GM19238 (cell line): ENCODE results near the gene PNMT.
"Not testable (repeated sequence)": the region's sequence is repeated elsewhere in the genome, so short reads cannot be mapped to it uniquely, and the experiment has no call there.

Source experiments
- DNase-seq: peaks from one replicate; pipeline ENCODE4 v3.0.0; 2011; ENCODE audit warnings: low spot score; ENCODE audit not compliant: insufficient read length

The PNMT gene

DNA sequence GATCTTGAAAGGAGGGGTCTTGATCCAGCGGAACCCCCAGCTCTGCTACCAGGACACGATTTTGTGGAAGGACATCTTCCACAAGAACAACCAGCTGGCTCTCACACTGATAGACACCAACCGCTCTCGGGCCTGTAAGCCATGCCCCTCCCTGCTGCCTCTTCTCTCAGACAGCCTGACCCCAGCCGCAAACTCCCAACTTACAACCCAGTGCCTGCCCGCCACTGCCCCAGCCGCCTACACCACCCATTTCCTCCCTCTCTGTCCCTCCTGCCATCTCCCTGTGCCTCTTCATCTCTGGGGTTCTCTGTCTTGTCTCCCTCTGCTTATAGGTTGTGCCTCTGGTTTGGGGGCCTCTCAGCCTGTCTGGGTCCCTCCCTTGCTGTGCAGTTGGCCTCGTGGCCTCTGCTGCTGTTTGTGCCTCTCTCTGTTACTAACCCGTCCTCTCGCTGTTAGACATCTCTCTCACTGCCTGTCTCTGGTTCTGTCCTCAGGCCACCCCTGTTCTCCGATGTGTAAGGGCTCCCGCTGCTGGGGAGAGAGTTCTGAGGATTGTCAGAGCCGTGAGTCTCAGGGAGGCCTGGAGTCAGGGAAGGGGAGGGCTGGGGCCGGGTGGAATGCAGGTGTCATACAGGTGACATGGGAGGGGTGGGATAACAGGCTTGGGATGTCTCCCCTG, 41.2 kb downstream of the PNMT start:
- DNase-seq = no peak

DNA sequence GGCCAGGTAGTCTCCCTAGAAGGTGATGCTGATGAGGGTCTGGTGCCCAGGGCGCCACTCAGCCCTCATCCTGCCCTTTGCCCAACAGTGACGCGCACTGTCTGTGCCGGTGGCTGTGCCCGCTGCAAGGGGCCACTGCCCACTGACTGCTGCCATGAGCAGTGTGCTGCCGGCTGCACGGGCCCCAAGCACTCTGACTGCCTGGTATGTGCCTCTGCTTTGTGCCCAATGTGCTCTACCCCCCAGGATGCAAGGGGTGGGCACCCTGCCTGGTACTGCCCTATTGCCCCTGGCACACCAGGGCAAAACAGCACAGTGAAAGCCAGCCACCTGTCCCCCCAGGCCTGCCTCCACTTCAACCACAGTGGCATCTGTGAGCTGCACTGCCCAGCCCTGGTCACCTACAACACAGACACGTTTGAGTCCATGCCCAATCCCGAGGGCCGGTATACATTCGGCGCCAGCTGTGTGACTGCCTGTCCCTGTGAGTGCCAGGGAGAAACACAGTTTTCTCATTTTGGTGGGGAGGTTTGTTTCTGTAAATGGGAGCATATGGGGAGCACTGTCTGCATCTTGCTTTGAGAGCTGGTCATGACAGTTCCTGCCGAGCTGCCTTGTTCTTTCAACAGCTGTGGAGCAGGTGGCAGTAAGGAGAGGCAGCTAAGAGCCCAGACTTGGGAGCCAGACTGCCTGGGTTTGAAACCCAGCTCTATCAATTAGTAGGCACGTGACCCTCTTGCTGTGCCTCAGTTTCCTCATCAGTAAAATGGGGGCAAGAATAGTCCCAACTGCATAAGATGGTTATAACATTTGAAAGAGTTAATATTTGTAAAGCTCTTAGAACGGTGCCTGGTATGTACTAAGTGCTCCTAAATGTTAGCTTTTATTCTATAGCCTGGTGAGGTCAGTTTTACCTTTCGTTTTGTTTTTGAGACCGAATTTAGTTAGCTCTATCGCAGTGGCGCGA, 42.0 kb downstream of the PNMT start:
- DNase-seq = no peak

DNA sequence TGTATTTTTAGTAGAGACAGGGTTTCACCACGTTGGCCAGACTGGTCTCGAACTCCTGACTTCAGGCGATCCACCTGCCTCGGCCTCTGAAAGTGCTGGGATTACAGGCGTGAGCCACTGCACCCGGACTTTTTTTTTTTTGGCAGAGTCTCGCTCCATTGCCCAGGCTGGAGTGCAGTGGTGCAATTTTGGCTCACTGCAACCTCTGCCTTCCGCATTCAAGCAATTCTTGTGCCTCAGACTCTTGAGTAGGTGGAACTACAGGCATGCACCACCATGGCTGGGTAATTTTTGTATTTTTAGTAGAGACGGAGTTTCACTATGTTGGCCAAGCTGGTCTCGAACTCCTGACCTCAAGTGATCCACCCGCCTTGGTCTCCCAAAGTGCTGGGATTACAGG, 42.8 kb downstream of the PNMT start:
- not testable (repeated sequence) for DNase-seq

DNA sequence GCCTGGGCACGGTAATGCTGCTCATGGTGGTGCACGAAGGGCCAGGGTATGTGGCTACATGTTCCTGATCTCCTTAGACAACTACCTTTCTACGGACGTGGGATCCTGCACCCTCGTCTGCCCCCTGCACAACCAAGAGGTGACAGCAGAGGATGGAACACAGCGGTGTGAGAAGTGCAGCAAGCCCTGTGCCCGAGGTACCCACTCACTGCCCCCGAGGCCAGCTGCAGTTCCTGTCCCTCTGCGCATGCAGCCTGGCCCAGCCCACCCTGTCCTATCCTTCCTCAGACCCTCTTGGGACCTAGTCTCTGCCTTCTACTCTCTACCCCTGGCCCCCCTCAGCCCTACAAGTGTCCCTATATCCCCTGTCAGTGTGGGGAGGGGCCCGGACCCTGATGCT, 43.6 kb downstream of the PNMT start:
- DNase-seq = no peak

DNA sequence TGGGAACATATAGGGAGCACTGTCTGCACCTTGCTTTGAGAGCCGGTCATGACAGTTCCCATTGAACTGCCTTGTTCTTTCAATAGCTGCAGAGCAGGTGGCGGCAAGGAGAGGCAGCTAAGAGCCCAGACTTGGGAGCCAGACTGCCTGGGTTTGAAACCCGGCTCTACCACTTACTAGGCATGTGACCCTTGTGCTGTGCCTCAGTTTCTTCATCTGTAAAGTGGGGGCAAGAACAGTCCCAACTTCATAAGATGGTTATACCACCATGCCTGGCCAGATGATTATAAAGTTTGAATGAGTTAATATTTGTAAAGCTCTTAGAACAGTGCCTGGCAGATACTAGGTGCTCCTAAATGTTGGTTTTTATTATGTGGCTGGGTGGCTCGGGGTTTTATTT, 46.0 kb downstream of the PNMT start:
- DNase-seq = no peak

DNA sequence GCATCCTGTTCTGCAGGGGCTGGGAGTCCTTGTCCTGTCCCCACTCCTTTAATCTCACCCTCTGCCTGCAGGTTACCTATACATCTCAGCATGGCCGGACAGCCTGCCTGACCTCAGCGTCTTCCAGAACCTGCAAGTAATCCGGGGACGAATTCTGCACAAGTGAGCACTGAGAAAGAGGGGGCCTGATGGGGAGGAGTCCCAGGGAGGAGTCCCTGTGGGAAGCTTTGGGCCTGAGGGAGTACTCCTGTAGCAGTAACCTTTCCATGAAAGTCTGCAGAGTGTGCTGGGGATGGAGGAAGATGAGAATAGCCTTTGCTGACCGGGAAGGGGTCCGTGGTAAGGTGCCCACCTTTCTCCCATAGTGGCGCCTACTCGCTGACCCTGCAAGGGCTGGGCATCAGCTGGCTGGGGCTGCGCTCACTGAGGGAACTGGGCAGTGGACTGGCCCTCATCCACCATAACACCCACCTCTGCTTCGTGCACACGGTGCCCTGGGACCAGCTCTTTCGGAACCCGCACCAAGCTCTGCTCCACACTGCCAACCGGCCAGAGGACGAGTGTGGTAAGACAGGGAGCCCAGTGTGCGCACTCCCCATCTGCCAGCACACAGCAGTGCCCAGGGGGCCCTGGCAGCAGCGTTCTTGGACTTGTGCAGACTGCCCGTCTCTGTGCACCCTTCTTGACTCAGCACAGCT, 47.3 kb downstream of the PNMT start:
- DNase-seq = no peak

DNA sequence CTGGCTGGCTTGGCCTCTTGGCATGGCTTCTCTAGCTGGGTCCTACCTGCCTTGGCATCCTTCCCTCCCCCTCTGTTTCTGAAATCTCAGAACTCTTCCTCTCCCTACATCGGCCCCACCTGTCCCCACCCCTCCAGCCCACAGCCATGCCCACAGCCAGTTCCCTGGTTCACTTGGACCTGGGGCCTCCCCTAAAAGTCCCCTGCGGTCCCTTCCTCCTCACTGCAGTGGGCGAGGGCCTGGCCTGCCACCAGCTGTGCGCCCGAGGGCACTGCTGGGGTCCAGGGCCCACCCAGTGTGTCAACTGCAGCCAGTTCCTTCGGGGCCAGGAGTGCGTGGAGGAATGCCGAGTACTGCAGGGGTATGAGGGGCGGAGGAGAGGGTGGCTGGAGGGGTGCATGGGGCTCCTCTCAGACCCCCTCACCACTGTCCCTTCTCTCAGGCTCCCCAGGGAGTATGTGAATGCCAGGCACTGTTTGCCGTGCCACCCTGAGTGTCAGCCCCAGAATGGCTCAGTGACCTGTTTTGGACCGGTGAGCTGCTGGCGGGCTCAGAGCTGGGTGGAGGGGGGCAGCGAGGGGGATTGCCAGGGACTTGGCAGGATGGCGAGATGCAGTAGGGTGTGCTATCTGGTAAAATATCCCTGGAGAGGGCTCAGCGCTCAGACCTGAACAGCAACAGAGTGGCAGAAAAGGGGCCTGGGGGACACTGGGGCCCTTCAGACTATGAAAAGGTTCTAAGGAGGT, 48.0 kb downstream of the PNMT start:
- DNase-seq = no peak

DNA sequence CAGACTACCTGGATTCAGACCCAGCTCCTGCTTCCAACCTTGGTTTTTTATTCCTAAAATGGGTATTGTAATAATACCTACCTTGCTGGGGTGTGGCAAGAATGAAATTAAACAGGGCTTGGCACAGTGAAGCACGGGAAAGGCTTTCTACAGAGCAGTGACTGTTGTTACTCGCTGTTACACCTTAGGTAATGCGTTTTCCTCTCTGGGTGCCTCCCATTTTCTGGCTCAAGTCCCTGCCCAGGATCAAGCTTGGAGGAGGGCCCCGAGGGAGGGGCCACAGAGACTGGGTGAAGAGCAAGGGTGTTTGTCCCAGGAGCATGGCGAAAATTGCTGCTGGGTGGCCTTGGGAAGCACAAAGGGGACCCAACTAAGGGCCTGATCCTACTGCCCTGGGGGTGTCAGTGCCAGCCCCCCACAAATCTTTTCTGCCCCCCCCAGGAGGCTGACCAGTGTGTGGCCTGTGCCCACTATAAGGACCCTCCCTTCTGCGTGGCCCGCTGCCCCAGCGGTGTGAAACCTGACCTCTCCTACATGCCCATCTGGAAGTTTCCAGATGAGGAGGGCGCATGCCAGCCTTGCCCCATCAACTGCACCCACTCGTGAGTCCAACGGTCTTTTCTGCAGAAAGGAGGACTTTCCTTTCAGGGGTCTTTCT, 48.8 kb downstream of the PNMT start:
- no peak for DNase-seq

DNA sequence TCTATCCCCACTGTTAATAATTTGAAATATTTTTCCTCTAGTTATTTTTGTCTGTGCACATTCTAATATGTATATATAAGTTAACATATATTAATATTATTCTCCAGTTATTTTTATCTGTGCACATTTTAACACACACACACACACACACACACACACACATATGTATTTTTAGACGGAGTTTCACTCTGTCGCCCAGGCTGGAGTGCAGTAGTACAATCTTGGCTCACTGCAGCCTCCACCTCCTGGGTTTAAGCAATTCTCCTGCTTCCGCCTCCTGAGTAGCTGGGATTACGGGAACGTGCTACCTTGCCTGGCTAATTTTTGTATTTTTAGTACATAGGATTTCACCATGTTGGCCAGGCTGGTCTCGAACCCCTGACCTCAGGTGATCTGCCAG, 49.4 kb downstream of the PNMT start:
- no peak for DNase-seq

DNA sequence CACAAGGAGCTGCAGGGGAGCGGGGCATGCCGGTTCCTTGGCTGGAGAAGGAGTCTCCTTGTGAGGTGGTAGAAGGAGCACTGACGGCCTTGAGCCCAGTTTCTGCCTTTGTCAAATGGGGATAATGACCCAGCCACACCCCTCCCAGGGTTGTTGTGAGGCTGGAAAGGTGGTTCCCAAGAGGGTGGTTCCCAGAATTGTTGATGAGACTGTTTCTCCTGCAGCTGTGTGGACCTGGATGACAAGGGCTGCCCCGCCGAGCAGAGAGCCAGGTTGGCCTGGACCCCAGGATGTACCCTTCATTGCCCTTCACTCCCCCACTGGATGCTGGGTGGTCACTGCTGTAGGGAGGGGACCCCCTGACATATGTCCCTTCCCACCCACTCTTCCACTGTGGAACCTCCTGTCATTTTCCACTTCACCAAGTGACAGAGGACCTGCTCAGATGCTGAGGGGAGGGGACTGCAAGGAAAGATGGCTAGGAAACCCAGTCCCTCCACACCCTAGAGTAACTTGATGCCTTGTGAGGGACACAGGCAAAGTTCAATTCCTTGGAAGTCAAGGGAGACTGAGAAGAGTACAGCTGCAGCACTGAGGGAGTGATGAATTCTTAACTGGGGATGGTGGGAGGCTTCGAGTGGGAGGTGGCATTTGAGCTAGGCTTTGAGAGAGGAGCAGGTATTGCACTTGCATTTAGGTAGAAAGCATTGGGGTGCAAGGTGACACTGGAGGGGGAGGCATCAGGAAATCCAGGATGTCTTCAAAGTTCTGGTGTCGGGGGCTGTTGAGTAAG, 51.5 kb downstream of the PNMT start:
- DNase-seq = no peak
